DND-41 (cell line): ENCODE measurements around the gene FRYL.

ENCODE experiments used
- ATAC-seq: fragments of 200-7000 bp; cut with Tn5 transposase; 3 replicates; pipeline ENCODE4 v1.9.1; 2021; ENCODE audit warnings: low read depth; ENCODE audit not compliant: insufficient read depth
- DNase-seq: peaks from one replicate; pipeline ENCODE4 v3.0.0-alpha.2; 2020
- H2AFZ ChIP-seq: 2 replicates; pipeline ENCODE4 v1.6.0; 2012; ENCODE audit warnings: low read depth, low read length
- H3K27ac ChIP-seq: 2 replicates; pipeline ENCODE4 v1.5.1; 2012; ENCODE audit warnings: low read length, inconsistent platforms
- H3K27me3 ChIP-seq: fragments of 200-600 bp; sonication (generic); 2 replicates; pipeline ENCODE4 v1.6.0; 2012; ENCODE audit warnings: low read length, mild to moderate bottlenecking, inconsistent platforms; ENCODE audit not compliant: insufficient read depth, poor library complexity
- H3K36me3 ChIP-seq: 2 replicates; pipeline ENCODE4 v1.5.1; 2012; ENCODE audit warnings: low read length, inconsistent platforms; ENCODE audit not compliant: insufficient read depth
- H3K4me1 ChIP-seq: 2 replicates; pipeline ENCODE4 v1.5.1; 2012; ENCODE audit warnings: mild to moderate bottlenecking, low read length; ENCODE audit not compliant: insufficient read depth
- H3K4me2 ChIP-seq: 2 replicates; pipeline ENCODE4 v1.6.0; 2012; ENCODE audit warnings: mild to moderate bottlenecking, moderate library complexity, low read length, inconsistent platforms; ENCODE audit not compliant: insufficient read depth
- H3K4me3 ChIP-seq, 2 experiments: fragments of 200-600 bp in 1 of 2; shearing (Covaris generic) in 1 of 2; 2 replicates each; pipeline ENCODE4 v1.5.1; 2012 to 2016; ENCODE audit warnings: inconsistent platforms in 2 of 2, low read length in 2 of 2, mild to moderate bottlenecking in 2 of 2, low read depth in 1 of 2, moderate library complexity in 1 of 2
- H3K79me2 ChIP-seq: 2 replicates; pipeline ENCODE4 v1.6.0; 2012; ENCODE audit warnings: low read length, inconsistent platforms; ENCODE audit not compliant: insufficient read depth
- H3K9ac ChIP-seq: 2 replicates; pipeline ENCODE4 v1.6.0; 2012; ENCODE audit warnings: low read depth, mild to moderate bottlenecking, inconsistent platforms, low read length, moderate library complexity
- H3K9me3 ChIP-seq: 2 replicates; pipeline ENCODE4 v1.5.1; 2012; ENCODE audit warnings: low read length, moderate library complexity, mild to moderate bottlenecking, inconsistent platforms; ENCODE audit not compliant: insufficient read depth, severe bottlenecking
- H4K20me1 ChIP-seq: 2 replicates; pipeline ENCODE4 v1.6.0; 2012; ENCODE audit warnings: low read length; ENCODE audit not compliant: insufficient read depth
- EZH2 ChIP-seq: IDR thresholded peaks from 3 replicates; pipeline ENCODE4 v1.6.1; 2012; ENCODE audit warnings: borderline replicate concordance, low read depth, mild to moderate bottlenecking, moderate library complexity, low read length, inconsistent platforms; ENCODE audit not compliant: severe bottlenecking
- TF ChIP-seq, protein P1 (sequence below): IDR thresholded peaks from 2 replicates; pipeline ENCODE4 v1.5.1; 2012; ENCODE audit warnings: borderline replicate concordance, low read length, moderate library complexity, mild to moderate bottlenecking; ENCODE audit not compliant: poor library complexity, severe bottlenecking; ENCODE audit errors: extremely low read depth

FRYL gene

DNA sequence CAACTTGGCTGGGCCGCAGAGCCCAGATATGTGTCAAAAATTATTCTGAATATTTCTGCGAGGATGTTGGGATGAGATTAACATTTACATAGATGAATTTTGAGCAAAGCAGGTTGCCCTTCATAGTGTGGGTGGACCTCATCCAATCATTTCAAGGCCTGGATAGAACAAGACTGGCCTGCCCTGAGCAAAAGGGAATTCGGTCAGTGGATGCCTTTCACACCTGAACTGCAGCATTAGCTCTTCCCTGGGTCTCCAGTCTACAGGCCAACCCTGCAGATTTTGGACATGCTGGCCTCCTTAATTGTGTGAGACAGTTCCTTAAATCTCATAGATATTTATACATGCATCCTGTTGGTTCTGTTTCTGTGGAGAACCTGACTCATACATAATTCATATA lies 329.3 kb downstream of the FRYL start:
- TF ChIP-seq, protein P1, sequence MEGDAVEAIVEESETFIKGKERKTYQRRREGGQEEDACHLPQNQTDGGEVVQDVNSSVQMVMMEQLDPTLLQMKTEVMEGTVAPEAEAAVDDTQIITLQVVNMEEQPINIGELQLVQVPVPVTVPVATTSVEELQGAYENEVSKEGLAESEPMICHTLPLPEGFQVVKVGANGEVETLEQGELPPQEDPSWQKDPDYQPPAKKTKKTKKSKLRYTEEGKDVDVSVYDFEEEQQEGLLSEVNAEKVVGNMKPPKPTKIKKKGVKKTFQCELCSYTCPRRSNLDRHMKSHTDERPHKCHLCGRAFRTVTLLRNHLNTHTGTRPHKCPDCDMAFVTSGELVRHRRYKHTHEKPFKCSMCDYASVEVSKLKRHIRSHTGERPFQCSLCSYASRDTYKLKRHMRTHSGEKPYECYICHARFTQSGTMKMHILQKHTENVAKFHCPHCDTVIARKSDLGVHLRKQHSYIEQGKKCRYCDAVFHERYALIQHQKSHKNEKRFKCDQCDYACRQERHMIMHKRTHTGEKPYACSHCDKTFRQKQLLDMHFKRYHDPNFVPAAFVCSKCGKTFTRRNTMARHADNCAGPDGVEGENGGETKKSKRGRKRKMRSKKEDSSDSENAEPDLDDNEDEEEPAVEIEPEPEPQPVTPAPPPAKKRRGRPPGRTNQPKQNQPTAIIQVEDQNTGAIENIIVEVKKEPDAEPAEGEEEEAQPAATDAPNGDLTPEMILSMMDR = no peak
- no peak for TF ChIP-seq EZH2
- H3K4me3 ChIP-seq = no peak overlapping the region
- H2AFZ ChIP-seq = no peak overlapping the region
- no peak overlapping the region for H3K9ac ChIP-seq
- H3K27ac ChIP-seq = no peak overlapping the region
- H3K9me3 ChIP-seq = no peaks in the 10 kb centered on the region
- H3K79me2 ChIP-seq = no peaks in the 10 kb centered on the region
- H3K27me3 ChIP-seq = no peaks in the 10 kb centered on the region
- DNase-seq = no peak
- H3K4me2 ChIP-seq = no peak overlapping the region
- no peaks in the 10 kb centered on the region for H4K20me1 ChIP-seq
- H3K36me3 ChIP-seq = no peaks in the 10 kb centered on the region
- H3K4me1 ChIP-seq = no peaks in the 10 kb centered on the region
- no peak for ATAC-seq

DNA sequence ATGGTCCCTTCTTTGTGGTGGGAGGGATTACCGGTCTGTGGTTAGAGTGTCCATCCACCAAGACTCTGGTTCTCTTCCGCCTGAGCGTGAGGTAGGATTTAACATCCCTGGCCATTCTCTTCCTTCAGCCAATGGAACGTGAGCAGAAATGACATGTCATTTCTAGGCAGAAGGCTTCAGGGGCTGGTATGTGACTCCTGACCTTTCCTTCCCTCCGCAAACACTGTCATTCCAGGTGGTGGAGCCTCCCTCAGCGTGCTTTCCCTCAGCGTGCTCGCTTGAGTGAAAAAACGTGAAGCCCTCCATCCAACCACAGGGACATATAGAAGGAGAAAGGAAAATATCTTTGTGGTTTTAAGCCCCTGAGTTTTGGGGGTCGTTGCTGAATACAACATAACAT lies 330.9 kb downstream of the FRYL start:
- Histone ChIP-seq H3K9ac (no peak overlapping the region), H3K4me3 (no peak overlapping the region), H3K9me3 (no peaks in the 10 kb centered on the region), H3K27ac (no peak overlapping the region), H3K36me3 (no peaks in the 10 kb centered on the region), H3K79me2 (no peaks in the 10 kb centered on the region), H3K4me1 (no peaks in the 10 kb centered on the region), H3K4me2 (no peak overlapping the region), H4K20me1 (no peaks in the 10 kb centered on the region), H3K27me3 (no peaks in the 10 kb centered on the region), H2AFZ (no peak overlapping the region)
- TF ChIP-seq, protein P1 = no peak
- no peak for TF ChIP-seq EZH2
- DNase-seq (no peak), ATAC-seq (no peak)
